Measurements from ENCODE around the gene PYGM. TPM values are rescaled to one million over a fixed set of nuclear protein-coding genes. Genes with fewer than 3 reads are reported as not detected.
A peak's percentile ranks its signal among the peaks of the same experiment; 100 is the strongest.

The PYGM gene
- total and polyA plus RNA-seq, 2 donors (not counting 3 experiments of a cell fraction or from before 2014, with no cell fraction given), result 0.10 to 0.62 TPM

- Histone ChIP-seq H3K4me3 (replicated peaks in 1 of 3; ENCODE audit: insufficient read depth in 1 of 3, low read depth in 1 of 3, low read length in 3 of 3) (no peak overlapping the region), H3K27me3 (ENCODE audit: control insufficient read depth in 2 of 2, insufficient read depth in 2 of 2, low read length in 2 of 2) (no peaks in the 10 kb centered on the region), H2AFZ (ENCODE audit: low read depth, low read length) (no peak overlapping the region), H3K4me2 (ENCODE audit: insufficient read depth, low read length) (no peak overlapping the region), H3K4me1 (ENCODE audit: control insufficient read depth, extremely low read depth, insufficient read depth, low read length) (no peaks in the 10 kb centered on the region), H3K9me1 (replicated peaks; ENCODE audit: control insufficient read depth, extremely low read depth, insufficient read depth, low read length) (no peaks in the 10 kb centered on the region), H4K20me1 (replicated peaks; ENCODE audit: control insufficient read depth, extremely low read depth, insufficient read depth, low read length) (no peaks in the 10 kb centered on the region), H3K9me3 (replicated peaks; ENCODE audit: control insufficient read depth, insufficient read depth, low read length) (no peaks in the 10 kb centered on the region), H3K36me3 (ENCODE audit: control insufficient read depth in 2 of 2, extremely low read depth in 1 of 2, insufficient read depth in 2 of 2, low read length in 2 of 2) (peaks cover 0 to 11% of the 10 kb centered on the region in 2 experiments), H3K27ac (ENCODE audit: insufficient read depth, low read depth, low read length) (no peak overlapping the region), H3K9ac (replicated peaks; ENCODE audit: extremely low read depth, insufficient read depth, low read length) (no peak overlapping the region), H3K79me2 (ENCODE audit: control insufficient read depth, insufficient read depth, low read length) (no peaks in the 10 kb centered on the region)
- FAIRE-seq (peak; percentile 66), DNase-seq (ENCODE audit: low read depth, low spot score) (no peak)
- ChIA-PET CTCF (interaction anchor here (0.6 to 3.4 kb wide), 8 partner anchors 14 to 331 kb away, joined by 3 to 32 read pairs (median 4); partner anchors contain the start of genes CDC42BPG and ZNHIT2), POLR2A (no interaction called here)
- intact Hi-C loops (cut with micrococcal nuclease), result loop anchor here (2.0 kb wide), 2 partner anchors 14 to 58 kb away; partner anchors contain the start of gene CDC42BPG
- TF ChIP-seq POLR2AphosphoS5 (IDR thresholded peaks at IDR 0.05; ENCODE audit: insufficient read depth, low read depth, low read length) (no peak), EZH2 (IDR thresholded peaks at IDR 0.05; ENCODE audit: borderline replicate concordance, low read depth, low read length, severe bottlenecking) (no peak), FOS (IDR thresholded peaks at IDR 0.05; ENCODE audit: borderline replicate concordance, insufficient read depth, low read length) (no peak), POLR2A (IDR thresholded peaks at IDR 0.05; ENCODE audit: low read depth, low read length) (no peak), MAX (IDR thresholded peaks at IDR 0.05; ENCODE audit: insufficient read depth, insufficient read length) (no peak), JUN (IDR thresholded peaks at IDR 0.05; ENCODE audit: borderline replicate concordance, insufficient read depth, insufficient read length, low read depth) (no peak), GATA2 (IDR thresholded peaks at IDR 0.05; ENCODE audit: insufficient read depth, insufficient read length, low read depth, low read length) (no peak), CTCF (IDR thresholded peaks at IDR 0.05; ENCODE audit: extremely low read depth in 1 of 2, insufficient read depth in 1 of 2, low read depth in 1 of 2, low read length in 2 of 2) (no peak), MYC (IDR thresholded peaks at IDR 0.05; ENCODE audit: low read depth, low read length) (no peak)
- dilution Hi-C loops (cut with MboI; ENCODE audit: extremely low pct_ligation_motif_present, low sequenced_read_pairs), result no loop called here
- no TSS peak for BruUV-seq (replicated peaks)
Measured at GRCh38 chr11:64786308-64786707, 26.5 kb upstream of the PYGM start.

Data from endothelial cell of umbilical vein (primary cell).